Breast epithelium (tissue), 3 donors: Measurements from ENCODE around the gene VSIG4.

Experiments used
- CTCF ChIP-seq, 3 donors: fragments of 450-650 bp; IDR thresholded peaks; one replicate each; pipeline ENCODE4 v1.5.1; 2016 to 2017; ENCODE audit warnings: antibody characterized with exemption in 3 of 3, mild to moderate bottlenecking in 3 of 3, moderate library complexity in 3 of 3
- POLR2A ChIP-seq: fragments of 450-650 bp; IDR thresholded peaks from one replicate; pipeline ENCODE4 v1.6.1; 2016; ENCODE audit warnings: antibody characterized with exemption, mild to moderate bottlenecking, moderate library complexity
- POLR2AphosphoS5 ChIP-seq, 3 donors: sonication (generic); formaldehyde crosslinking; IDR thresholded peaks; one replicate each; pipeline ENCODE4 v1.6.1; 2017; ENCODE audit warnings: antibody characterized with exemption in 3 of 3

GRCh38 chrX:66020631-66021334 is 19.1 kb downstream of the VSIG4 start:
- no peak for TF ChIP-seq CTCF (IDR thresholded peaks at IDR 0.05)
- no peak for TF ChIP-seq POLR2AphosphoS5 (IDR thresholded peaks at IDR 0.05)
- TF ChIP-seq POLR2A: no peak
